CD14-positive monocyte (primary cell): ENCODE measurements around the gene CUX1. TPM values are rescaled to one million over a fixed set of nuclear protein-coding genes. Genes with fewer than 3 reads are reported as not detected.
A peak's percentile ranks its signal among the peaks of the same experiment; 100 is the strongest.
"Not testable (repeated sequence)": the region's sequence is repeated elsewhere in the genome, so short reads cannot be mapped to it uniquely, and the experiment has no call there.

Experiments used
- DNase-seq, 3 donors: peaks; one replicate each; pipeline ENCODE4 v3.0.0-alpha.2; 2011 to 2022
- H2AFZ ChIP-seq: 2 replicates; pipeline ENCODE4 v1.6.0; 2012; ENCODE audit warnings: mild to moderate bottlenecking, low read depth, low read length, inconsistent platforms; ENCODE audit not compliant: insufficient read depth, poor library complexity, severe bottlenecking
- H3K27ac ChIP-seq, 2 donors: 1 replicate in 1 of 2; 2 replicates in 1 of 2; pipeline ENCODE4 v1.5.1; 2012 to 2013; ENCODE audit warnings: low read length in 2 of 2, control low read depth in 1 of 2, inconsistent platforms in 1 of 2, low read depth in 1 of 2, mild to moderate bottlenecking in 1 of 2
- H3K27me3 ChIP-seq, 2 donors: one replicate each; pipeline versions ENCODE4 v1.6.0 to v1.6.1; 2011 to 2013; ENCODE audit warnings: low read length in 2 of 2; ENCODE audit not compliant: control insufficient read depth in 2 of 2, insufficient read depth in 2 of 2
- H3K36me3 ChIP-seq, 2 donors: replicated peaks in 1 of 2; 1 replicate in 1 of 2; 2 replicates in 1 of 2; pipeline versions ENCODE4 v1.5.1 to v1.6.1; 2012 to 2013; ENCODE audit warnings: low read length in 2 of 2, control low read depth in 1 of 2, inconsistent platforms in 1 of 2, mild to moderate bottlenecking in 1 of 2; ENCODE audit not compliant: insufficient read depth in 2 of 2, control insufficient read depth in 1 of 2
- H3K4me1 ChIP-seq, 2 donors: 1 replicate in 1 of 2; 2 replicates in 1 of 2; pipeline versions ENCODE4 v1.5.1 to v1.6.1; 2012 to 2013; ENCODE audit warnings: low read length in 2 of 2, control low read depth in 1 of 2, inconsistent platforms in 1 of 2, mild to moderate bottlenecking in 1 of 2, moderate library complexity in 1 of 2; ENCODE audit not compliant: insufficient read depth in 2 of 2, control insufficient read depth in 1 of 2
- H3K4me2 ChIP-seq: replicated peaks from 2 replicates; pipeline ENCODE3; 2012; ENCODE audit warnings: low read length, moderate library complexity, mild to moderate bottlenecking; ENCODE audit not compliant: poor library complexity, severe bottlenecking; ENCODE audit errors: extremely low read depth
- H3K4me3 ChIP-seq, 3 experiments: fragments of 200-600 bp in 1 of 3; sonication (generic) in 1 of 3; replicated peaks in 1 of 3; 1 replicate in 2 of 3; 2 replicates in 1 of 3; pipeline ENCODE4 v1.5.1; 2011 to 2013; ENCODE audit warnings: low read length in 3 of 3, mild to moderate bottlenecking in 3 of 3, control low read depth in 2 of 3, low read depth in 2 of 3, inconsistent platforms in 1 of 3, moderate library complexity in 1 of 3
- H3K79me2 ChIP-seq: 2 replicates; pipeline ENCODE4 v1.6.0; 2012; ENCODE audit warnings: mild to moderate bottlenecking, control low read depth, inconsistent platforms, low read length, moderate library complexity; ENCODE audit not compliant: insufficient read depth
- H3K9ac ChIP-seq: 2 replicates; pipeline ENCODE4 v1.6.0; 2017; ENCODE audit warnings: low read length, mild to moderate bottlenecking; ENCODE audit not compliant: insufficient read depth, poor library complexity, severe bottlenecking
- H3K9me3 ChIP-seq, 2 donors: replicated peaks in 1 of 2; 1 replicate in 1 of 2; 2 replicates in 1 of 2; pipeline versions ENCODE4 v1.5.1 to v1.6.1; 2012 to 2013; ENCODE audit warnings: low read length in 2 of 2, control low read depth in 1 of 2; ENCODE audit not compliant: control insufficient read depth in 1 of 2, insufficient read depth in 1 of 2
- H4K20me1 ChIP-seq: 2 replicates; pipeline ENCODE4 v1.6.0; 2012; ENCODE audit warnings: mild to moderate bottlenecking, low read length, control low read depth, moderate library complexity; ENCODE audit not compliant: insufficient read depth
- H3K27ac Mint-ChIP-seq, 7 donors: one replicate each; pipeline ENCODE4 v1.8.0; 2020; ENCODE audit warnings: mild to moderate bottlenecking in 7 of 7, mixed read lengths in 7 of 7, moderate library complexity in 6 of 7, inconsistent platforms in 2 of 7
- H3K27me3 Mint-ChIP-seq, 3 donors: one replicate each; pipeline ENCODE4 v1.8.0; 2021 to 2022; ENCODE audit warnings: low read depth in 3 of 3, mild to moderate bottlenecking in 3 of 3, mixed read lengths in 3 of 3, moderate library complexity in 3 of 3, inconsistent platforms in 1 of 3
- H3K36me3 Mint-ChIP-seq, 2 donors: one replicate each; pipeline ENCODE4 v1.8.0; 2020; ENCODE audit warnings: mixed read lengths in 2 of 2, inconsistent platforms in 1 of 2, mild to moderate bottlenecking in 1 of 2
- H3K4me1 Mint-ChIP-seq: one replicate; pipeline ENCODE4 v1.8.0; 2020; ENCODE audit warnings: mild to moderate bottlenecking, mixed read lengths
- H3K4me3 Mint-ChIP-seq, 2 donors: one replicate each; pipeline ENCODE4 v1.8.0; 2020; ENCODE audit warnings: mild to moderate bottlenecking in 2 of 2, mixed read lengths in 2 of 2, moderate library complexity in 1 of 2
- H3K9me3 Mint-ChIP-seq, 7 donors: one replicate each; pipeline ENCODE4 v1.8.0; 2020 to 2022; ENCODE audit warnings: mixed read lengths in 7 of 7, mild to moderate bottlenecking in 6 of 7, moderate library complexity in 6 of 7, inconsistent platforms in 2 of 7
- WGBS: methylation state at CpG from one replicate; pipeline ENCODE4 v1.1.5; 2013; ENCODE audit warnings: missing lambda C conversion rate; ENCODE audit not compliant: insufficient coverage; 5-methylcytosine and 5-hydroxymethylcytosine counted together
- intact Hi-C, 2 donors: fragments of 100-400 bp; cut with micrococcal nuclease; formaldehyde crosslinking; loops; one replicate each; pipeline versions ENCODE4 v1.15.0 to v1.15.1; 2023
- polyA plus RNA-seq, 3 donors: library from polyadenylated mRNA; depleted of rRNA in 1 of 3; unstranded in 2 of 3; stranded (reverse) in 1 of 3; fragments of 300-500 nt in 2 of 3; fragments of >200 nt in 1 of 3; fragmentation: Illumina TruSeq in 2 of 3; gene quantifications; 1 replicate in 2 of 3; 2 replicates in 1 of 3; pipeline ENCODE4 v1.2.3, GENCODE V29; 2012 to 2021
- TF ChIP-seq, protein P1 (sequence below): fragments of 200-600 bp; IDR thresholded peaks from one replicate; pipeline ENCODE4 v1.8.0; 2022; ENCODE audit warnings: antibody characterized with exemption, mild to moderate bottlenecking

The CUX1 gene
- polyA plus RNA-seq, 3 donors: 17.6 to 38.0 (median 28.0) TPM

DNA sequence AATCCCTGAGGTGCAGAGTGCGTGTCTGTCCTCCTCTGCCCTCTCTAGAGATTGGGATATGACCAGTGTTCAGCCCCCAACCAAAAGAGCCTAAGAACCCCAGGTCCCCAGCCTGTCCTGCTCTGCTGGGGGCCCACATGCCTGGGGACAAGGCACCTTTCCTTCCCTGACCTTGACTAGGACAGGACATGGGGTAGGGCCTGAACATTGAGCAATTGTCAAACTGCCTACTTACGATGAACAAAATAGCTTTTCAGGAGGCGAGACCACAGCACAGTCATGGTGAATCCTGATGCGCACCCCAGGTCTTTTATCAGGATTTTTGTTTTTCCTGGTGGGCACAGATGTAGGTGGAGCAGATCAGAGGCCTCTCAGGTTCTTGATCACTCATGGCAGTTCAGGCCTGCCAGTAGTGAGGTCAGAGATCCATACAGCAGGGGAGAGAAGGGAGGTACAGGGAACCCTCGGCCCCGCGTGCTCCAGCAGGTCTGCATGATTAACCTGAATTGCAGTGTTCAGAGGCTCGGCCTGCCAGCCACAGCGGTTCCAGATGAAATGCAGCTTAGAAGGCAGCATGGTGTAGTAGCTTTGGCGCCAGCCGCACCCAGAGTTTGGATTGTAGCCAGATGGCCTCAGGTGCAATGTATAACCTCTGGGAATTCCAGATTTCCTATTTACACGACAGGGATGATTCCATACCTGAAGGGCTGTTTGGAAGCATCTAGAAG is 191.3 kb downstream of the CUX1 start:
- peak overlapping the region in 1 of 2 donors; percentile 11 for H3K27ac ChIP-seq
- H4K20me1 ChIP-seq: peaks cover 98% of the 10 kb centered on the region
- intact Hi-C loops: no loop called here
- no peak overlapping the region for H2AFZ ChIP-seq
- H3K27ac Mint-ChIP-seq: peak overlapping the region in 4 of 7 donors; percentile 20 to 62 (median 57)
- H3K9me3 Mint-ChIP-seq: peaks cover 0 to 3% (median 0%) of the 10 kb centered on the region in 7 donors
- H3K4me1 Mint-ChIP-seq: no peaks in the 10 kb centered on the region
- DNase-seq: no peak
- TF ChIP-seq, protein P1, sequence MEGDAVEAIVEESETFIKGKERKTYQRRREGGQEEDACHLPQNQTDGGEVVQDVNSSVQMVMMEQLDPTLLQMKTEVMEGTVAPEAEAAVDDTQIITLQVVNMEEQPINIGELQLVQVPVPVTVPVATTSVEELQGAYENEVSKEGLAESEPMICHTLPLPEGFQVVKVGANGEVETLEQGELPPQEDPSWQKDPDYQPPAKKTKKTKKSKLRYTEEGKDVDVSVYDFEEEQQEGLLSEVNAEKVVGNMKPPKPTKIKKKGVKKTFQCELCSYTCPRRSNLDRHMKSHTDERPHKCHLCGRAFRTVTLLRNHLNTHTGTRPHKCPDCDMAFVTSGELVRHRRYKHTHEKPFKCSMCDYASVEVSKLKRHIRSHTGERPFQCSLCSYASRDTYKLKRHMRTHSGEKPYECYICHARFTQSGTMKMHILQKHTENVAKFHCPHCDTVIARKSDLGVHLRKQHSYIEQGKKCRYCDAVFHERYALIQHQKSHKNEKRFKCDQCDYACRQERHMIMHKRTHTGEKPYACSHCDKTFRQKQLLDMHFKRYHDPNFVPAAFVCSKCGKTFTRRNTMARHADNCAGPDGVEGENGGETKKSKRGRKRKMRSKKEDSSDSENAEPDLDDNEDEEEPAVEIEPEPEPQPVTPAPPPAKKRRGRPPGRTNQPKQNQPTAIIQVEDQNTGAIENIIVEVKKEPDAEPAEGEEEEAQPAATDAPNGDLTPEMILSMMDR: no peak
- H3K4me3 ChIP-seq: no peak overlapping the region
- peaks cover 71% of the 10 kb centered on the region for H3K79me2 ChIP-seq
- 95% methylated on average over 12 of the region's 12 CpGs for WGBS
- peaks cover 37 to 42% of the 10 kb centered on the region in 2 donors for H3K36me3 Mint-ChIP-seq
- no peak overlapping the region for H3K4me2 ChIP-seq
- peaks cover 2 to 38% of the 10 kb centered on the region in 2 donors for H3K36me3 ChIP-seq
- H3K4me1 ChIP-seq: no peaks in the 10 kb centered on the region
- H3K27me3 ChIP-seq: no peaks in the 10 kb centered on the region
- H3K27me3 Mint-ChIP-seq: peaks cover 0 to 5% (median 0%) of the 10 kb centered on the region in 3 donors
- no peaks in the 10 kb centered on the region for H3K9me3 ChIP-seq
- H3K9ac ChIP-seq: no peak overlapping the region
- H3K4me3 Mint-ChIP-seq: no peak overlapping the region

DNA sequence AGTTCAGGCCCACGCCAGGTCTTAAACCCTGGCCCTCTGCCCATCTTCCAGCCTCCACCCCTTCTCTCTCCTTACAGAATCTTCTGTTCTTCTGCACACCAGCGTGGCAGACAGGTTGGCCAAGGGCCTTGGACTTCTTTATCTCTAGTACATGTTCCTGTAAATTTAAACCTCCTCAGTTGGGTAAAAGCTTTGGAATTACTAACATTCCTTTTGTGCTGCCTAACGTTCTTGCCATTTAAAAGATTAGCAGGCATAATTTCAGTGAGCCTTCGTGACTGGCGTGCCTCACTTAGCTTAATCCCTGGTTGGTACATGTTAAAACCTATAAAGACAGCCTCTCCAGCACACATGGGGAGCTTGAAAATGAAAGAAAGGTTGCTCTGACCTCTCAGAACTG is 192.2 kb downstream of the CUX1 start:
- no peak overlapping the region for H3K27ac ChIP-seq
- no peaks in the 10 kb centered on the region for H3K27me3 ChIP-seq
- Mint-ChIP-seq H3K27me3 (peaks cover 0 to 5% (median 0%) of the 10 kb centered on the region in 3 donors), H3K36me3 (peaks cover 42 to 45% of the 10 kb centered on the region in 2 donors), H3K27ac (peak overlapping the region in 3 of 7 donors; percentile 32 to 66 (median 55)), H3K4me3 (no peak overlapping the region), H3K9me3 (peaks cover 0 to 3% (median 0%) of the 10 kb centered on the region in 7 donors), H3K4me1 (no peaks in the 10 kb centered on the region)
- no peak for DNase-seq
- TF ChIP-seq, protein P1: no peak
- 94% methylated on average over 2 of the region's 5 CpGs for WGBS
- peaks cover 10 to 48% of the 10 kb centered on the region in 2 donors for H3K36me3 ChIP-seq
- peaks cover 98% of the 10 kb centered on the region for H4K20me1 ChIP-seq
- H3K4me3 ChIP-seq: no peak overlapping the region
- intact Hi-C loops: no loop called here
- no peak overlapping the region for H2AFZ ChIP-seq
- no peak overlapping the region for H3K9ac ChIP-seq
- no peaks in the 10 kb centered on the region for H3K4me1 ChIP-seq
- H3K9me3 ChIP-seq: no peaks in the 10 kb centered on the region
- H3K79me2 ChIP-seq: peaks cover 71% of the 10 kb centered on the region
- no peak overlapping the region for H3K4me2 ChIP-seq

DNA sequence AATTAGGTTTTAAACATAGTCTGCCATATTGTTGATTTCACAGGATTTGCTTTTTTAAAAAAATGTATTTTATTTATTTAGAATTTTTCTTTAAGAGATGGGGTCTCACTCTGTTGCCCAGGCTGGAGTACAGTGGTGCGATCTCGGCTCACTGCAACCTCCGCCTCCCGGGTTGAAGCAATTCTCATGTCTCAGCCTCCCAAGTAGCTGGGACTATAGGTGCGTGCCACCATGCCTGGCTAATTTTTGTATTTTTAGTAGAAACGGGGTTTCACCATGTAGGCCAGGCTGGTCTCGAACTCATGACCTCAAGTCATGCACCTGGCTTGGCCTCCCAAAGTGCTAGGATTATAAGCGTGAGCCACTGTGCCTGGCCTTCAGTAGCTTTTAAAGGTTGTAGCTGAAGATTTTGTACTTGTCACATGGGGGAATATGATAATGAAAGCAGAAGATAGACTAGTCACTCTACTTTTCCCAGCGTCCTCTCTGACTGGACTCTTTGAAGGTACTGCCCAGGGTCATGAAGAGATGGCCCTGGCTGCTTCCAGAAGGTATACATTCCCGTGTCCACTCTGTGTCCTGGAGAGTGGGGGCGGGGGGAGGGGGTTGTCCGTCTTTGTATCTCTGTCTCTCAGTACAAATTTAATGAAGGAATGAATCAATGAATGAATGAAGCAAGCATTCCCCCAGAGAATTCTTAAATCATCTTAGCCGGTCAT is 194.8 kb downstream of the CUX1 start:
- Mint-ChIP-seq H3K27ac (peak overlapping the region in 1 of 7 donors; percentile 53), H3K36me3 (peaks cover 48 to 61% of the 10 kb centered on the region in 2 donors)
- H3K27me3 Mint-ChIP-seq, intact Hi-C loops, H3K9me3 Mint-ChIP-seq, H3K4me3 ChIP-seq, H3K9ac ChIP-seq, H3K27me3 ChIP-seq, H3K4me3 Mint-ChIP-seq, DNase-seq, H3K4me1 Mint-ChIP-seq, H3K4me2 ChIP-seq, H3K27ac ChIP-seq, H2AFZ ChIP-seq, H3K4me1 ChIP-seq, H3K9me3 ChIP-seq: not testable (repeated sequence)
- Histone ChIP-seq H3K79me2 (peaks cover 61% of the 10 kb centered on the region), H4K20me1 (peaks cover 91% of the 10 kb centered on the region), H3K36me3 (peaks cover 8 to 35% of the 10 kb centered on the region in 2 donors)
- WGBS: 94% methylated on average over 7 of the region's 13 CpGs
